Neural progenitor cell (in vitro differentiated cells): ENCODE data around the gene ITGA5. TPM values are rescaled to one million over a fixed set of nuclear protein-coding genes. Genes with fewer than 3 reads are reported as not detected.
A peak's percentile ranks its signal among the peaks of the same experiment; 100 is the strongest.

Source experiments
- DNase-seq: peaks from one replicate; pipeline ENCODE4 v3.0.0-alpha.2; 2016; ENCODE audit warnings: low spot score
- H2AFZ ChIP-seq: fragments of 200-600 bp; sonication (generic); replicated peaks from 2 replicates; pipeline ENCODE4 v1.6.1; 2016; ENCODE audit warnings: antibody characterized with exemption
- H3F3A ChIP-seq: fragments of 200-600 bp; sonication (generic); 2 replicates; pipeline ENCODE4 v1.6.1; 2016; ENCODE audit warnings: antibody characterized with exemption, low read depth
- H3K27ac ChIP-seq: fragments of 200-600 bp; sonication (generic); 2 replicates; pipeline ENCODE4 v1.5.1; 2016; ENCODE audit warnings: mild to moderate bottlenecking
- H3K27me3 ChIP-seq: fragments of 200-600 bp; sonication (generic); 2 replicates; pipeline ENCODE4 v1.6.1; 2016; ENCODE audit warnings: mild to moderate bottlenecking, moderate library complexity
- H3K36me3 ChIP-seq: fragments of 200-600 bp; sonication (generic); 2 replicates; pipeline ENCODE4 v1.5.1; 2016
- H3K4me1 ChIP-seq: fragments of 200-600 bp; sonication (generic); 2 replicates; pipeline ENCODE4 v1.6.1; 2016; ENCODE audit warnings: mixed run types
- H3K4me2 ChIP-seq: fragments of 200-600 bp; sonication (generic); 2 replicates; pipeline ENCODE4 v1.6.1; 2016
- H3K4me3 ChIP-seq: fragments of 200-600 bp; sonication (generic); 2 replicates; pipeline ENCODE4 v1.5.1; 2016
- H3K79me2 ChIP-seq: fragments of 200-600 bp; sonication (generic); 2 replicates; pipeline ENCODE4 v1.6.1; 2016; ENCODE audit warnings: low read depth
- H3K9ac ChIP-seq: fragments of 200-600 bp; sonication (generic); 2 replicates; pipeline ENCODE4 v1.6.1; 2016
- H3K9me3 ChIP-seq: fragments of 200-600 bp; sonication (generic); 2 replicates; pipeline ENCODE4 v1.5.1; 2016; ENCODE audit warnings: low read depth
- H4K20me1 ChIP-seq: fragments of 200-600 bp; sonication (generic); 2 replicates; pipeline ENCODE4 v1.6.1; 2016; ENCODE audit warnings: low read depth
- H3K27ac Mint-ChIP-seq: 3 replicates; pipeline ENCODE4 v1.8.0; 2021; ENCODE audit warnings: mixed read lengths
- H3K27me3 Mint-ChIP-seq: 2 replicates; pipeline ENCODE4 v1.8.0; 2022; ENCODE audit warnings: low read depth, mild to moderate bottlenecking, inconsistent platforms, moderate library complexity, mixed read lengths; ENCODE audit not compliant: insufficient read depth
- H3K36me3 Mint-ChIP-seq: 3 replicates; pipeline ENCODE4 v1.8.0; 2021; ENCODE audit warnings: mixed read lengths
- H3K4me1 Mint-ChIP-seq: 3 replicates; pipeline ENCODE4 v1.8.0; 2021; ENCODE audit warnings: mixed read lengths
- H3K4me3 Mint-ChIP-seq: 3 replicates; pipeline ENCODE4 v1.8.0; 2021; ENCODE audit warnings: mild to moderate bottlenecking, moderate library complexity, mixed read lengths
- H3K9me3 Mint-ChIP-seq: 3 replicates; pipeline ENCODE4 v1.8.0; 2020; ENCODE audit warnings: mixed read lengths
- CTCF ChIP-seq: fragments of 200-600 bp; sonication (generic); IDR thresholded peaks from 2 replicates; pipeline ENCODE4 v1.5.1; 2017; ENCODE audit warnings: antibody characterized with exemption, mild to moderate bottlenecking
- EZH2 ChIP-seq: fragments of 200-600 bp; sonication (generic); IDR thresholded peaks from 2 replicates; pipeline ENCODE4 v1.6.1; 2017; ENCODE audit warnings: antibody characterized with exemption, mild to moderate bottlenecking, moderate library complexity
- EZH2phosphoT487 ChIP-seq: fragments of 200-600 bp; sonication (generic); IDR thresholded peaks from 2 replicates; pipeline ENCODE4 v1.6.1; 2017; ENCODE audit warnings: antibody characterized with exemption
- total RNA-seq: library from RNA; depleted of rRNA; stranded (reverse); fragments of >200 nt; gene quantifications from 2 replicates; pipeline ENCODE4 v1.2.3, GENCODE V29; 2015; ENCODE audit warnings: low replicate concordance

ITGA5 gene
- total RNA-seq, 1 donor from 2014 or later = 37.7 TPM

DNA sequence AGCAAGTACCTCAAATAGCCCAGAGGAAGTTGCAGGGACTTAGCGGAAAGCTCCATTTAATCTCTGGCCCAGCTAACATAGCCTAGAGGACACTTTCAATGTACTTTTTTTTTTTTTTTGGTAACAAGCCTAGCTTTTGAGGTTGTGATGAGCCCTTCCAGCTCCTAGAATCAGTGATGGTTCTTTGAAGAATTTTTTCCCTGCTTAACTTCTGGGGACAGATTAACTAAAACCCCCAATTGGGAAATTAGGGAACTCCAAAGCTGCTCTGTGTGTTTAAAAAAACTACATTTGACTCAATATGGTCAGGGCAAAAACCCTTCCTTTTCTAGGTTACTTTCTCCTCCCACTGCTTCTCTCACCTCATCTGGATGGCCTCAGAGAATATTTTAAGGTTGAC, 23.9 kb upstream of the ITGA5 start:
- H3K27me3 Mint-ChIP-seq = peaks cover 8% of the 10 kb centered on the region
- no peak overlapping the region for H3K4me3 ChIP-seq
- peaks cover 63% of the 10 kb centered on the region for H3K27me3 ChIP-seq
- no peak overlapping the region for H3K4me3 Mint-ChIP-seq
- H3K36me3 Mint-ChIP-seq = no peaks in the 10 kb centered on the region
- no peaks in the 10 kb centered on the region for H3K9me3 Mint-ChIP-seq
- no peaks in the 10 kb centered on the region for H3K79me2 ChIP-seq
- peaks cover 7% of the 10 kb centered on the region for H3K4me1 Mint-ChIP-seq
- H3F3A ChIP-seq = peaks cover 10% of the 10 kb centered on the region
- no peaks in the 10 kb centered on the region for H3K9me3 ChIP-seq
- no peak overlapping the region for H3K27ac ChIP-seq
- DNase-seq = no peak
- H3K9ac ChIP-seq = no peak overlapping the region
- H2AFZ ChIP-seq = peak overlapping the region; percentile 10
- H3K36me3 ChIP-seq = no peaks in the 10 kb centered on the region
- TF ChIP-seq CTCF (no peak), EZH2phosphoT487 (no peak), EZH2 (no peak)
- H3K4me1 ChIP-seq = peaks cover 12% of the 10 kb centered on the region
- H4K20me1 ChIP-seq = no peaks in the 10 kb centered on the region
- H3K27ac Mint-ChIP-seq = no peak overlapping the region
- no peak overlapping the region for H3K4me2 ChIP-seq

DNA sequence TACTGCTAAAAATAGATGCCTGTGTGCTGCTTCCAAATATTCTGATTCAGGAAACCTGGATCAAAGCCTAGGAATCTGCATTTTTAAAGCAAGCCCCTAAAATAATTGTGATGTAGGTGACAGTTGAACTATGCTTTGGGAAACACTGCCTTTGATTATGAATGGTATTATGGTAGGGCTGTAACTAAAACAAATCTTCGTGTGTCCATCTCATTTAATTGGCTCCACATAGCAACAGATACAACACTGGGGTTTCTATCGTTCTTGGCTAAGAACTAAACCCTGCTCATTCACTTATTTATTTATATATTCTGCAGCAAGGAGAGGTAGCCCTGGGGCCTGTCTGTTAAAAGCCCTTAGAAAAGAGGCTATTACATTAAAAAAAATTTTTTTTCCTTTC, 23.0 kb upstream of the ITGA5 start:
- H3K27me3 Mint-ChIP-seq = peaks cover 8% of the 10 kb centered on the region

DNA sequence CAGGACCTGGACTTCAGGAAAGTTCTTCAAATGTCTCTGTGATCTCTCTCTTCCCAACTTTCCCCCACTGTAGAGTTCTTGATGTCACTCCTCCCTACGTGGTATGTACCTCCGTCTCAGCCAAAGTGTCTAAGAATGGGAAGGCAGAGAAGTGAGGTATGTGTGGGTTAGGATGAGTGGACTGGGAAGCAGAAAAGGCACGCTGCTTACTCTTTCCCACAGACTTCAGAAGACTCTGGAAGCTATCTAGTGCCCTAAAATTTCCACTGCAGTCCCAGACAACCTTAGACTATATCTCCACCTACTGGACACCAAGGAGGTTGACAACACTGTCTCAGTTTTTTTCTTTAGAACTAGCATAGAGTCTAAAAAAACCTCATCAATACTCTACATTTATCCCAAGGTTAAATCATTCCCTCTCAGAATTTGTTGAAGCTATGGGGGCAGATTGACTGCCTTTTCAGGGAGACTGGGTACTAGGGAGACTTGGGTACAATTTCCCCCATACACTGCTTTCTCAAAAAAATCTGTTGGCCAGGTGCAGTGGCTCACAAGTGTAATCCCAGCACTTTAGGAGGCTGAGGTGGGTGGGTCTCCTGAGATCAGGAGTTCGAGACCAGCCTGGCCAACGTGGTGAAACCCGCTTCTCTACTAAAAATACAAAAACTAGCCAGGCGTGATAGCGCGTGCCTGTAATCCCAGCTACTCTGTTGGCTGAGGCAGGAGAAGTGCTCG, 20.6 kb upstream of the ITGA5 start:
- H3K4me1 ChIP-seq = peaks cover 12% of the 10 kb centered on the region
- no peaks in the 10 kb centered on the region for H3K79me2 ChIP-seq
- Mint-ChIP-seq H3K4me3 (no peak overlapping the region), H3K36me3 (no peaks in the 10 kb centered on the region), H3K27me3 (peaks cover 12% of the 10 kb centered on the region), H3K9me3 (no peaks in the 10 kb centered on the region), H3K4me1 (peaks cover 7% of the 10 kb centered on the region), H3K27ac (no peak overlapping the region)
- no peaks in the 10 kb centered on the region for H4K20me1 ChIP-seq
- no peak overlapping the region for H3K27ac ChIP-seq
- H3K27me3 ChIP-seq = peaks cover 35% of the 10 kb centered on the region
- H2AFZ ChIP-seq = no peak overlapping the region
- DNase-seq = peak; percentile 64
- H3K4me2 ChIP-seq = no peak overlapping the region
- no peak overlapping the region for H3K9ac ChIP-seq
- peaks cover 22% of the 10 kb centered on the region for H3F3A ChIP-seq
- H3K4me3 ChIP-seq = no peak overlapping the region
- no peaks in the 10 kb centered on the region for H3K9me3 ChIP-seq
- H3K36me3 ChIP-seq = no peaks in the 10 kb centered on the region
- TF ChIP-seq EZH2 (no peak), EZH2phosphoT487 (no peak), CTCF (peak; percentile 85)

More for the DNA sequence above, 23.0 kb upstream of the ITGA5 start:
- Histone ChIP-seq H3K4me3 (no peak overlapping the region), H3K27ac (no peak overlapping the region), H4K20me1 (no peaks in the 10 kb centered on the region), H3K79me2 (no peaks in the 10 kb centered on the region), H3K9ac (no peak overlapping the region), H3K27me3 (peaks cover 54% of the 10 kb centered on the region), H3K4me2 (no peak overlapping the region), H3K9me3 (no peaks in the 10 kb centered on the region), H2AFZ (no peak overlapping the region), H3F3A (peaks cover 10% of the 10 kb centered on the region), H3K36me3 (no peaks in the 10 kb centered on the region), H3K4me1 (peaks cover 12% of the 10 kb centered on the region)
- TF ChIP-seq CTCF (no peak), EZH2phosphoT487 (no peak), EZH2 (no peak)
- H3K36me3 Mint-ChIP-seq = no peaks in the 10 kb centered on the region
- no peaks in the 10 kb centered on the region for H3K9me3 Mint-ChIP-seq
- H3K4me1 Mint-ChIP-seq = peaks cover 7% of the 10 kb centered on the region
- no peak overlapping the region for H3K4me3 Mint-ChIP-seq
- no peak for DNase-seq
- H3K27ac Mint-ChIP-seq = no peak overlapping the region
